GM19043 (cell line): ENCODE data around the gene GOSR1.
"Not testable (repeated sequence)": the region's sequence is repeated elsewhere in the genome, so short reads cannot be mapped to it uniquely, and the experiment has no call there.

Experiments
- ATAC-seq: cut with Tn5 transposase; IDR thresholded peaks from one replicate; pipeline ENCODE4 v1.9.1; 2021; ENCODE audit warnings: low read depth; ENCODE audit not compliant: unreplicated experiment

The GOSR1 gene

GRCh38 chr17:30572651-30573554, 95.7 kb downstream of the GOSR1 start:
- not testable (repeated sequence) for ATAC-seq

- ATAC-seq: no peak
Measured at GRCh38 chr17:30573603-30574175, 96.5 kb downstream of the GOSR1 start.

- ATAC-seq: not testable (repeated sequence)
Measured at GRCh38 chr17:30574309-30574708, 97.1 kb downstream of the GOSR1 start.

GRCh38 chr17:30574806-30575205, 97.6 kb downstream of the GOSR1 start:
- ATAC-seq: not testable (repeated sequence)

- ATAC-seq: not testable (repeated sequence)
Measured at GRCh38 chr17:30575648-30576325, 98.6 kb downstream of the GOSR1 start.

GRCh38 chr17:30576326-30576861, 99.2 kb downstream of the GOSR1 start:
- ATAC-seq: no peak
